ENCODE measurements around the gene ADGRB2. TPM values are rescaled to one million over a fixed set of nuclear protein-coding genes. Genes with fewer than 3 reads are reported as not detected.

The ADGRB2 gene
- total RNA-seq, 1 experiment from 2014 or later = 34.8 TPM

DNA sequence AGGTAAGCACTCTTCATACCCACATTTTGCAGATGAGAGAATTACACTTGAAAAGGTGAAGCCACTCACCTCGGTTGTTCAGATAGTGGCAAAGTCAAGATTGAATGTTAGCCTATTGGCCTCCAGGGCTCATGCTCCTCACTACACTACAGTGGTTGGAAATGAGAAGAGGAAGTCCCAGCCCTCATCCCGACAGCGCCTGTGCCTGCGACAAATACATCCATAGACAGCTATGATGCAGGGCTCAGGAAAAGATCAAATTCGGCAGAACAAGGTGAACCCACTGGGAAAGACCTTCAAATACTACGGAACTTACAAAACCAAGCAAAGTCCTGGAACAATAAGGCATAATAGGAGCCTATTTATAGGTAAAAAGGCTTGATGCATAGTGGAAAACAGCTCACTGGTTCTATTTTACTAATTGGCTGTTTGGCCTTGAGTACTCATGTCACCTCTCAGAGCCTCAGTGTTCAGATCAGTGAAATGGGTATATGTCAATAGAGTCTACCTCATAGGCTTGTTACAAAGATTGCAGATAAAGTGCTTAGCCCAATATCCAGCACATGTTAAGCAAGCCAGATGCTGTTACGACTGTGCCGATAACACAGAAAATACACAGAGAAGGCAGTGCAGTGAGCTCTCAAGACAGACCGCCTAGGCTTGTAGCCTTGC, 48.2 kb upstream of the ADGRB2 start:
- POLR2A ChIA-PET = no interaction called here
- no peaks in the 10 kb centered on the region for H3K4me1 ChIP-seq (ENCODE audit: control insufficient read depth, insufficient read depth, low read length)

DNA sequence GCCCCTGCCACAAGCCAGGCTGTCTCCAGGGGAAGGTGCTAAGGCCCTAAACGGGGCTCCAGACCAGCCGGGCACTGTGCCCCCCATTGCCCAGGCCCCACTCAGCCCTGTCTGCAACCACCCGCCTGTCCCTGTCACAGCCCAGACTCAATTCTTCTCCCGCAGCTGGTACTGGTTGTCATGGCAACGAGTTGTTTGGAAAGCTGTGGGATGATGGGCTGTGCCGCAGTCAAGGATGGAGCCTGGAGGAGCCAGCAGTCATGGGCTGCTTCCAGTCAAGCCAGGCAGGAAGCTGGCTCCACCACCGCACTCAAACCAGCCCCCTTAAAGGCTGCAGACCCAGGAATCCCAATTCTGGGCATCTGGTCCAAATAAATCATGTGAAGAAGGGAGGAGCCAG, 47.5 kb upstream of the ADGRB2 start:
- POLR2A ChIA-PET = interaction anchor here (0.7 kb wide), 1 partner anchor 17 kb away, joined by 4 read pairs; no protein-coding TSS in a partner anchor
- no peaks in the 10 kb centered on the region for H3K36me3 ChIP-seq (ENCODE audit: control insufficient read depth, insufficient read depth, low read length)
- BruUV-seq (replicated peaks) = no TSS peak
- CTCF ChIA-PET = no interaction called here
- TF ChIP-seq POLR2AphosphoS5 (IDR thresholded peaks at IDR 0.05; ENCODE audit: low read depth, low read length) = no peak
- TF ChIP-seq, protein P1, sequence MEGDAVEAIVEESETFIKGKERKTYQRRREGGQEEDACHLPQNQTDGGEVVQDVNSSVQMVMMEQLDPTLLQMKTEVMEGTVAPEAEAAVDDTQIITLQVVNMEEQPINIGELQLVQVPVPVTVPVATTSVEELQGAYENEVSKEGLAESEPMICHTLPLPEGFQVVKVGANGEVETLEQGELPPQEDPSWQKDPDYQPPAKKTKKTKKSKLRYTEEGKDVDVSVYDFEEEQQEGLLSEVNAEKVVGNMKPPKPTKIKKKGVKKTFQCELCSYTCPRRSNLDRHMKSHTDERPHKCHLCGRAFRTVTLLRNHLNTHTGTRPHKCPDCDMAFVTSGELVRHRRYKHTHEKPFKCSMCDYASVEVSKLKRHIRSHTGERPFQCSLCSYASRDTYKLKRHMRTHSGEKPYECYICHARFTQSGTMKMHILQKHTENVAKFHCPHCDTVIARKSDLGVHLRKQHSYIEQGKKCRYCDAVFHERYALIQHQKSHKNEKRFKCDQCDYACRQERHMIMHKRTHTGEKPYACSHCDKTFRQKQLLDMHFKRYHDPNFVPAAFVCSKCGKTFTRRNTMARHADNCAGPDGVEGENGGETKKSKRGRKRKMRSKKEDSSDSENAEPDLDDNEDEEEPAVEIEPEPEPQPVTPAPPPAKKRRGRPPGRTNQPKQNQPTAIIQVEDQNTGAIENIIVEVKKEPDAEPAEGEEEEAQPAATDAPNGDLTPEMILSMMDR (IDR thresholded peaks at IDR 0.05) = no peak
- TF ChIP-seq TCF7L2 (IDR thresholded peaks at IDR 0.05; ENCODE audit: low read depth, low read length) = no peak
- TF ChIP-seq, protein P2, sequence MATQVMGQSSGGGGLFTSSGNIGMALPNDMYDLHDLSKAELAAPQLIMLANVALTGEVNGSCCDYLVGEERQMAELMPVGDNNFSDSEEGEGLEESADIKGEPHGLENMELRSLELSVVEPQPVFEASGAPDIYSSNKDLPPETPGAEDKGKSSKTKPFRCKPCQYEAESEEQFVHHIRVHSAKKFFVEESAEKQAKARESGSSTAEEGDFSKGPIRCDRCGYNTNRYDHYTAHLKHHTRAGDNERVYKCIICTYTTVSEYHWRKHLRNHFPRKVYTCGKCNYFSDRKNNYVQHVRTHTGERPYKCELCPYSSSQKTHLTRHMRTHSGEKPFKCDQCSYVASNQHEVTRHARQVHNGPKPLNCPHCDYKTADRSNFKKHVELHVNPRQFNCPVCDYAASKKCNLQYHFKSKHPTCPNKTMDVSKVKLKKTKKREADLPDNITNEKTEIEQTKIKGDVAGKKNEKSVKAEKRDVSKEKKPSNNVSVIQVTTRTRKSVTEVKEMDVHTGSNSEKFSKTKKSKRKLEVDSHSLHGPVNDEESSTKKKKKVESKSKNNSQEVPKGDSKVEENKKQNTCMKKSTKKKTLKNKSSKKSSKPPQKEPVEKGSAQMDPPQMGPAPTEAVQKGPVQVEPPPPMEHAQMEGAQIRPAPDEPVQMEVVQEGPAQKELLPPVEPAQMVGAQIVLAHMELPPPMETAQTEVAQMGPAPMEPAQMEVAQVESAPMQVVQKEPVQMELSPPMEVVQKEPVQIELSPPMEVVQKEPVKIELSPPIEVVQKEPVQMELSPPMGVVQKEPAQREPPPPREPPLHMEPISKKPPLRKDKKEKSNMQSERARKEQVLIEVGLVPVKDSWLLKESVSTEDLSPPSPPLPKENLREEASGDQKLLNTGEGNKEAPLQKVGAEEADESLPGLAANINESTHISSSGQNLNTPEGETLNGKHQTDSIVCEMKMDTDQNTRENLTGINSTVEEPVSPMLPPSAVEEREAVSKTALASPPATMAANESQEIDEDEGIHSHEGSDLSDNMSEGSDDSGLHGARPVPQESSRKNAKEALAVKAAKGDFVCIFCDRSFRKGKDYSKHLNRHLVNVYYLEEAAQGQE (IDR thresholded peaks at IDR 0.05; ENCODE audit: insufficient read depth in 1 of 2, low read depth in 2 of 2, low read length in 1 of 2) = no peak
- no peak for TF ChIP-seq SIN3A (IDR thresholded peaks at IDR 0.05; ENCODE audit: borderline replicate concordance, insufficient read depth, low read depth, low read length)
- DNase-seq (ENCODE audit: low read depth, low spot score) = no peak
- no peaks in the 10 kb centered on the region for H3K4me1 ChIP-seq (ENCODE audit: control insufficient read depth, insufficient read depth, low read length)
- H3K9me3 ChIP-seq (ENCODE audit: control insufficient read depth, insufficient read depth, low read depth, low read length) = no peaks in the 10 kb centered on the region
- in situ Hi-C loops (cut with HindIII; ENCODE audit: low pct_unique_long_range_greater_than_20kb, low sequenced_read_pairs) (no loop called here), intact Hi-C loops (cut with micrococcal nuclease; ENCODE audit: unreplicated experiment) (no loop called here)
- no peak overlapping the region for H3K4me3 ChIP-seq (ENCODE audit: low read depth in 2 of 2, low read length in 2 of 2)
- H3K27ac ChIP-seq (ENCODE audit: low read length) = no peak overlapping the region
- H3K27me3 ChIP-seq (ENCODE audit: control insufficient read depth, insufficient read depth, low read length) = no peaks in the 10 kb centered on the region
- no peak for ATAC-seq

More for the DNA sequence above, 48.2 kb upstream of the ADGRB2 start:
- intact Hi-C loops (cut with micrococcal nuclease; ENCODE audit: unreplicated experiment) = no loop called here
- Histone ChIP-seq H3K27ac (ENCODE audit: low read length) (no peak overlapping the region), H3K9me3 (ENCODE audit: control insufficient read depth, insufficient read depth, low read depth, low read length) (no peaks in the 10 kb centered on the region), H3K27me3 (ENCODE audit: control insufficient read depth, insufficient read depth, low read length) (no peaks in the 10 kb centered on the region), H3K36me3 (ENCODE audit: control insufficient read depth, insufficient read depth, low read length) (no peaks in the 10 kb centered on the region), H3K4me3 (ENCODE audit: low read depth in 2 of 2, low read length in 2 of 2) (no peak overlapping the region)
- in situ Hi-C loops (cut with HindIII; ENCODE audit: low pct_unique_long_range_greater_than_20kb, low sequenced_read_pairs) = no loop called here
- no peak for ATAC-seq
- TF ChIP-seq, protein P2 (IDR thresholded peaks at IDR 0.05; ENCODE audit: insufficient read depth in 1 of 2, low read depth in 2 of 2, low read length in 1 of 2) = no peak
- TF ChIP-seq POLR2AphosphoS5 (IDR thresholded peaks at IDR 0.05; ENCODE audit: low read depth, low read length) (no peak), TCF7L2 (IDR thresholded peaks at IDR 0.05; ENCODE audit: low read depth, low read length) (no peak), SIN3A (IDR thresholded peaks at IDR 0.05; ENCODE audit: borderline replicate concordance, insufficient read depth, low read depth, low read length) (no peak)
- TF ChIP-seq, protein P1 (IDR thresholded peaks at IDR 0.05) = no peak
- no TSS peak for BruUV-seq (replicated peaks)
- no peak for DNase-seq (ENCODE audit: low read depth, low spot score)
- CTCF ChIA-PET = no interaction called here
